Calu3 (cell line): ENCODE measurements around the gene CRYBG1. TPM values are rescaled to one million over a fixed set of nuclear protein-coding genes. Genes with fewer than 3 reads are reported as not detected.
"Not testable (repeated sequence)": the region's sequence is repeated elsewhere in the genome, so short reads cannot be mapped to it uniquely, and the experiment has no call there.

Source experiments
- BruUV-seq: library from RNA; stranded (reverse); fragments of 400-500 nt; replicated peaks from 2 replicates; lab custom pipeline; 2021; lab: Mats Ljungman, UMichigan
- CTCF ChIA-PET: fragments of 300-600 bp; sonication (Branson Sonifier 250); formaldehyde crosslinking; loops from one replicate; lab custom pipeline; 2022; ENCODE audit warnings: antibody characterized with exemption; lab: Charles Lee
- DNase-seq: peaks from one replicate; pipeline ENCODE4 v3.0.0; 2022
- H3K27ac Mint-ChIP-seq: one replicate; pipeline ENCODE4 v1.8.0; 2022; ENCODE audit warnings: mixed read lengths; ENCODE audit not compliant: unreplicated experiment
- H3K27me3 Mint-ChIP-seq: one replicate; pipeline ENCODE4 v1.8.0; 2022; ENCODE audit warnings: mixed read lengths; ENCODE audit not compliant: unreplicated experiment
- H3K36me3 Mint-ChIP-seq: one replicate; pipeline ENCODE4 v1.8.0; 2022; ENCODE audit warnings: mild to moderate bottlenecking, moderate library complexity, mixed read lengths; ENCODE audit not compliant: insufficient read depth, unreplicated experiment
- H3K4me1 Mint-ChIP-seq: one replicate; pipeline ENCODE4 v1.8.0; 2022; ENCODE audit warnings: mild to moderate bottlenecking, low read depth, mixed read lengths; ENCODE audit not compliant: unreplicated experiment
- H3K4me3 Mint-ChIP-seq: one replicate; pipeline ENCODE4 v1.8.0; 2022; ENCODE audit warnings: mild to moderate bottlenecking, low read depth, moderate library complexity, mixed read lengths; ENCODE audit not compliant: unreplicated experiment
- H3K9me3 Mint-ChIP-seq: one replicate; pipeline ENCODE4 v1.8.0; 2022; ENCODE audit warnings: low read depth, mixed read lengths; ENCODE audit not compliant: unreplicated experiment
- intact Hi-C: fragments of 100-400 bp; cut with micrococcal nuclease; formaldehyde crosslinking; loops from one replicate; pipeline ENCODE4 v1.10.0; 2022; ENCODE audit not compliant: unreplicated experiment
- total RNA-seq: library from RNA; stranded (reverse); gene quantifications from 2 replicates; pipeline ENCODE4 v1.2.3, GENCODE V29; 2022
- TF ChIP-seq, protein P1 (sequence below): fragments of 200-600 bp; IDR thresholded peaks from one replicate; pipeline ENCODE4 v1.8.0; 2022; ENCODE audit warnings: antibody characterized with exemption; ENCODE audit not compliant: unreplicated experiment

The CRYBG1 gene
- total RNA-seq, 1 experiment from 2014 or later = 40.7 TPM

DNA sequence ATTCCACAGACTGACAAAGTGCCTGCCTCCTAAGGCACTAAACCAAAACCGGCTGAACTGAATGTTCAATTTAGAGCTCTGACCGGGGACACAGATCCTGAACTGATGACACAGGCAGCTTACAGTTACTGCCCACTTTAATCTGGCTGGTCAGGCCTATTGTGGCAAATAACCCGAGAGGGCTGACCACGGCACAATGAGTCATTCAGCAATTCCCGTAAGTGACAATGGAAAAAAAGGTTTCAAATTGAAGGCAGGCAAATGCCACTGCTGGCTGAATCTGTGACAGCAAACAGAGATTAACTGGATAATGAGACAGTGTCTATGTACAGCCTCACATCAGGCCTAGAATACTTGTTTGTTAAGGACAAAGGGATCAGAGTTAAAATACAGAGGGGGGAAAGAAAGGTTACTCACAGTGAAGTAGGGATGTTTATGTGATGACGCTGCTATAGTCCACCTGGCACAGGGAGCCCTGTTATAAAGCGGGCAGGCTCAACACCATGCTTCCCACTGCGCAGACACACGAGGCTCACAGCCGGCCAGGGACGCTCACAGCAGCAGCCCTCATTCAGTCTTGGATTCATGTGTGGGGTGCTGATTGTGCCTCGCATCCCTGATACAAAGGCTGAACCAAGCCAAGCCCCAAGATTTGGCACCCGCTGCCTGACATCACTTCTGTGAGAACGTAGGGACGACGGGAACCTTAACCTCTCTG is 214.4 kb downstream of the CRYBG1 start:
- CTCF ChIA-PET = interaction anchor here (1.1 kb wide), 1 partner anchor 10 kb away, joined by 4 read pairs; no protein-coding TSS in a partner anchor
- BruUV-seq = no TSS peak
- no peaks in the 10 kb centered on the region for H3K27me3 Mint-ChIP-seq
- no peak overlapping the region for H3K4me3 Mint-ChIP-seq
- no peaks in the 10 kb centered on the region for H3K36me3 Mint-ChIP-seq
- peaks cover 10% of the 10 kb centered on the region for H3K4me1 Mint-ChIP-seq
- intact Hi-C loops = loop anchor here (5.0 kb wide), 2 partner anchors 402 to 422 kb away; no protein-coding TSS in a partner anchor
- H3K9me3 Mint-ChIP-seq = no peaks in the 10 kb centered on the region
- no peak overlapping the region for H3K27ac Mint-ChIP-seq
- peak; percentile 38 for DNase-seq
- TF ChIP-seq, protein P1, sequence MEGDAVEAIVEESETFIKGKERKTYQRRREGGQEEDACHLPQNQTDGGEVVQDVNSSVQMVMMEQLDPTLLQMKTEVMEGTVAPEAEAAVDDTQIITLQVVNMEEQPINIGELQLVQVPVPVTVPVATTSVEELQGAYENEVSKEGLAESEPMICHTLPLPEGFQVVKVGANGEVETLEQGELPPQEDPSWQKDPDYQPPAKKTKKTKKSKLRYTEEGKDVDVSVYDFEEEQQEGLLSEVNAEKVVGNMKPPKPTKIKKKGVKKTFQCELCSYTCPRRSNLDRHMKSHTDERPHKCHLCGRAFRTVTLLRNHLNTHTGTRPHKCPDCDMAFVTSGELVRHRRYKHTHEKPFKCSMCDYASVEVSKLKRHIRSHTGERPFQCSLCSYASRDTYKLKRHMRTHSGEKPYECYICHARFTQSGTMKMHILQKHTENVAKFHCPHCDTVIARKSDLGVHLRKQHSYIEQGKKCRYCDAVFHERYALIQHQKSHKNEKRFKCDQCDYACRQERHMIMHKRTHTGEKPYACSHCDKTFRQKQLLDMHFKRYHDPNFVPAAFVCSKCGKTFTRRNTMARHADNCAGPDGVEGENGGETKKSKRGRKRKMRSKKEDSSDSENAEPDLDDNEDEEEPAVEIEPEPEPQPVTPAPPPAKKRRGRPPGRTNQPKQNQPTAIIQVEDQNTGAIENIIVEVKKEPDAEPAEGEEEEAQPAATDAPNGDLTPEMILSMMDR = no peak

DNA sequence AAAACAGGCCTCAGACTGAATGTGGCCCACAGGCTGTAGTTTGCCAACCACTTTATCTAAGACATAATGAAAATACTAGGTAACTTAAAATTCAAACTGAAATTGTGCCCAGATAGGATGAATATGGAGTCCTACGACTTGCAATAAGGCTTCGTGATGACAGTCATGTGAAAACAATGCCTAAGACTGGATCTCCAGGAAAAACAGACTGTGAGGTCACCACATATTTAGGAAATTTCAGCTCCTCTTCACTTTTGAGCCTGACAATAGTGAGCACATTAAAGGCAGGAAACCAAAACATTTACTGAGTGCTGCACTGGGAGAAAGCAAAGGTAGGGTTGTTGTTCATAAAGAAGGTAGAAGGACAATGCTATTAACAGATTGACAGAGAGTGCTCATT is 218.8 kb downstream of the CRYBG1 start:
- Mint-ChIP-seq H3K27me3 (no peaks in the 10 kb centered on the region), H3K9me3 (no peaks in the 10 kb centered on the region), H3K4me3 (no peak overlapping the region), H3K36me3 (peaks cover 7% of the 10 kb centered on the region), H3K27ac (no peak overlapping the region), H3K4me1 (peaks cover 10% of the 10 kb centered on the region)
- no TSS peak for BruUV-seq
- TF ChIP-seq, protein P1 = no peak
- CTCF ChIA-PET = interaction anchor here (0.7 to 0.8 kb wide), 2 partner anchors 156 to 473 kb away, joined by 3 to 4 read pairs; no protein-coding TSS in a partner anchor
- intact Hi-C loops = loop anchor here (5.0 kb wide), 1 partner anchor 418 kb away; no protein-coding TSS in a partner anchor
- no peak for DNase-seq

DNA sequence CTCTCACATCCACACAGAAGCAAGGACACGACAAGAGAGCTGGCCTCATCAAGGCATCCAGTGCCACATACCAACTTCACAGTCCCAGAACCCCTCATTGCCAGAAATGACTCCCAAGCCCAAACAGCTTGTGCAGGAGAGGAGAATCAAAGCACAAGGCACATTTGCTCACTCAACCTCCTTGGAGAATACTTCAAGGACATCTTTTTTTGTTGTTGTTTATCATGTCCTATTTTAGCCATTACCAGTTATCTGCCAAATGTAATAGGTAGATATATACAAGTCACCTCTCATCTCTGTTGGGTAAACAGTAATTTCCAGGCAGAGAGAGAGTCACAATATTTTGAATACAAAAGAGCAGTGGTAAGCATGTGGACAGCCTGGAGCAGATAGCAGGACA is 221.0 kb downstream of the CRYBG1 start:
- CTCF ChIA-PET = no interaction called here
- no peak overlapping the region for H3K4me3 Mint-ChIP-seq
- BruUV-seq = no TSS peak
- peaks cover 7% of the 10 kb centered on the region for H3K36me3 Mint-ChIP-seq
- no peaks in the 10 kb centered on the region for H3K4me1 Mint-ChIP-seq
- no peaks in the 10 kb centered on the region for H3K27me3 Mint-ChIP-seq
- no peaks in the 10 kb centered on the region for H3K9me3 Mint-ChIP-seq
- no peak for DNase-seq
- intact Hi-C loops = no loop called here
- no peak overlapping the region for H3K27ac Mint-ChIP-seq
- TF ChIP-seq, protein P1 = no peak

DNA sequence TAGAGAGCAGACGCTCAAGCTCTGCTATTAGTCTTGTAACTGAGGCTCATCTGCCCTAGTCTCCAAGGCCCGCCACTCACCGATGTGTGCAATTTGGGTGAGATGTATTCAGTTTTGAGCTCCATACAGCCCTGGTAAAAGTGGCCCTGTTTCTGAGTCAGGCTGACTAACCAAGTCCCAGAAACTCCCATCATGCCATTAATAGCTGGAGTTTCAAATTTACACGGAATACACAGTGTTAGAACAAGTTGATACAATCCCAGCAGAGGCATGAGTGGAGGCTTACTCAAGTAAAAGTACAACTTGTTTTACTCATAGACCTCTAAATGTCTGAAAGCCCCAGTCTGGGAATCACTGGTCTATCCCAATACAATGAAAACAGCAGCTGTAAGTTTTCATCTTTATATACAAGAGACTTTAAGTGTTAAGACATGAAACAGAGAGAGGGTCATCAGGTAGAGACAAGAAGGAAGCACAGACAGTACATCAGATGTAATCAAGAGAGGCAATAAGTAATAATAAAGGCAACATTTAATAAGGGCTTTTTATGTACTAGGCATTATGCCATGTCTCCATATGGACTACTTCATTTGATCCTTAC is 226.4 kb downstream of the CRYBG1 start:
- TF ChIP-seq, protein P1 = no peak
- Mint-ChIP-seq H3K36me3 (peaks cover 7% of the 10 kb centered on the region), H3K27me3 (no peaks in the 10 kb centered on the region), H3K27ac (no peak overlapping the region), H3K4me1 (peaks cover 8% of the 10 kb centered on the region), H3K4me3 (no peak overlapping the region), H3K9me3 (no peaks in the 10 kb centered on the region)
- BruUV-seq = no TSS peak
- intact Hi-C loops = no loop called here
- CTCF ChIA-PET = no interaction called here
- DNase-seq = no peak

DNA sequence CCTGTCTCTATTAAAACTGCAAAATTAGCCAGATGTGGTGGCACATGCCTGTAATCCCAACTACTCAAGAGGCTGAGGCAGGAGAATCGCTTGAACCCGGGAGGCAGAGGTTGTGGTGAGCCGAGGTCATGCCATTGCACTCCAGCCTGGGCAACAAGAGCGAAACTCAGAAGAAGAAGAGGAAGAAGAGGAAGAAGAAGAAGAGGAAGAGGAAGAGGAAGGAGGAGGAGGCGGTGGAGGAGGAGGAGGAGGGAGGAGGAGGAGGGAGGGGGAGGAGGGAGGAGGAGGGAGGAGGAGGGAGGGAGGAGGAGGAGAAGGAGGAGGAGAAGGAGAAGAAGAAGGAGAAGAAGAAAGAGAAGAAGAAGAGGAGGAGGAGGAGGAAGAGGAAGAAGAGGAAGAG is 228.4 kb downstream of the CRYBG1 start:
- H3K4me1 Mint-ChIP-seq, H3K36me3 Mint-ChIP-seq, H3K4me3 Mint-ChIP-seq, H3K27me3 Mint-ChIP-seq, BruUV-seq, H3K9me3 Mint-ChIP-seq, intact Hi-C loops, DNase-seq, H3K27ac Mint-ChIP-seq: not testable (repeated sequence)
- CTCF ChIA-PET = interaction anchor here (0.6 kb wide), 1 partner anchor 246 kb away, joined by 3 read pairs; no protein-coding TSS in a partner anchor
